Panc1 (cell line): Measurements from ENCODE around the gene DNER. TPM values are rescaled to one million over a fixed set of nuclear protein-coding genes. Genes with fewer than 3 reads are reported as not detected.

Source experiments
- ATAC-seq: fragments of 200-7000 bp; cut with Tn5 transposase; 2 replicates; pipeline ENCODE4 v1.9.1; 2020; ENCODE audit warnings: mild to moderate bottlenecking, moderate library complexity
- BruUV-seq: library from RNA; stranded (reverse); fragments of 400-500 nt; replicated peaks from 2 replicates; lab custom pipeline; 2021; lab: Mats Ljungman, UMichigan
- CTCF ChIA-PET: fragments of 300-600 bp; sonication (Branson Sonifier 250); formaldehyde crosslinking; loops from one replicate; lab custom pipeline; 2022; ENCODE audit warnings: antibody characterized with exemption; lab: Charles Lee
- POLR2A ChIA-PET: fragments of 300-600 bp; sonication (Branson Sonifier 250); formaldehyde crosslinking; loops from one replicate; lab custom pipeline; 2022; ENCODE audit warnings: antibody characterized with exemption; lab: Charles Lee
- DNase-seq: peaks from one replicate; pipeline ENCODE4 v3.0.0-alpha.2; 2010; ENCODE audit warnings: low read depth, low spot score
- H3K27ac ChIP-seq: 2 replicates; pipeline ENCODE4 v1.5.1; 2011; ENCODE audit warnings: mild to moderate bottlenecking, low read length, inconsistent platforms
- H3K27me3 ChIP-seq: fragments of 200-500 bp; sonication (Bioruptor generic); 2 replicates; pipeline ENCODE4 v1.6.0; 2014; ENCODE audit warnings: low read length, inconsistent platforms; ENCODE audit not compliant: control insufficient read depth, insufficient read depth
- H3K36me3 ChIP-seq: fragments of 200-500 bp; sonication (Bioruptor generic); 2 replicates; pipeline ENCODE4 v1.5.1; 2014; ENCODE audit warnings: inconsistent platforms, mild to moderate bottlenecking, low read length, moderate library complexity; ENCODE audit not compliant: control insufficient read depth, insufficient read depth
- H3K4me1 ChIP-seq: 2 replicates; pipeline ENCODE4 v1.5.1; 2011; ENCODE audit warnings: inconsistent platforms, mild to moderate bottlenecking, low read length, moderate library complexity; ENCODE audit not compliant: control insufficient read depth, insufficient read depth
- H3K4me3 ChIP-seq, 2 experiments: 2 replicates each; pipeline ENCODE4 v1.5.1; 2011 to 2012; ENCODE audit warnings: low read depth in 2 of 2, low read length in 2 of 2, mild to moderate bottlenecking in 2 of 2, inconsistent platforms in 1 of 2, moderate library complexity in 1 of 2
- H3K9me3 ChIP-seq: fragments of 200-500 bp; sonication (Bioruptor generic); 2 replicates; pipeline ENCODE4 v1.5.1; 2014; ENCODE audit warnings: low read depth, mild to moderate bottlenecking, inconsistent platforms, low read length, moderate library complexity; ENCODE audit not compliant: control insufficient read depth, insufficient read depth
- CTCF ChIP-seq: fragments of 450-650 bp; IDR thresholded peaks from 2 replicates; pipeline ENCODE4 v1.5.1; 2017; ENCODE audit warnings: mild to moderate bottlenecking
- POLR2AphosphoS5 ChIP-seq: IDR thresholded peaks from 2 replicates; pipeline ENCODE4 v1.6.1; 2012; ENCODE audit warnings: mild to moderate bottlenecking, low read depth, low read length, moderate library complexity
- REST ChIP-seq, 2 experiments: IDR thresholded peaks; 2 replicates each; pipeline ENCODE4 v1.6.1; 2011 to 2012; ENCODE audit warnings: low read depth in 2 of 2, control low read depth in 1 of 2, low read length in 1 of 2, mild to moderate bottlenecking in 1 of 2, moderate library complexity in 1 of 2; ENCODE audit not compliant: insufficient read depth in 1 of 2
- SIN3A ChIP-seq: IDR thresholded peaks from 2 replicates; pipeline ENCODE4 v1.6.1; 2012; ENCODE audit warnings: low read depth, mild to moderate bottlenecking, low read length, moderate library complexity, borderline replicate concordance; ENCODE audit not compliant: insufficient read depth
- TCF7L2 ChIP-seq: IDR thresholded peaks from 2 replicates; pipeline ENCODE4 v1.6.1; 2011; ENCODE audit warnings: mild to moderate bottlenecking, low read depth, low read length, inconsistent platforms
- in situ Hi-C: cut with HindIII; loops from 2 replicates; pipeline ENCODE4 v1.10.0; 2016; ENCODE audit warnings: low sequenced_read_pairs, low pct_unique_long_range_greater_than_20kb
- intact Hi-C: fragments of 100-400 bp; cut with micrococcal nuclease; formaldehyde crosslinking; loops from one replicate; pipeline ENCODE4 v1.10.0; 2022; ENCODE audit not compliant: unreplicated experiment
- total RNA-seq: library from RNA; stranded (reverse); gene quantifications from one replicate; pipeline ENCODE4 v1.2.1, GENCODE V29; 2021; ENCODE audit not compliant: unreplicated experiment

The DNER gene
- total RNA-seq, 1 experiment from 2014 or later: 0.31 TPM

GRCh38 chr2:229673676-229674075 lies 40.7 kb downstream of the DNER start:
- CTCF ChIA-PET: no interaction called here
- intact Hi-C loops (no loop called here), in situ Hi-C loops (no loop called here)
- H3K4me3 ChIP-seq: no peak overlapping the region
- POLR2A ChIA-PET: no interaction called here
- peaks cover 29% of the 10 kb centered on the region for H3K27me3 ChIP-seq
- no peaks in the 10 kb centered on the region for H3K4me1 ChIP-seq
- no peak overlapping the region for H3K27ac ChIP-seq
- BruUV-seq: no TSS peak
- DNase-seq (no peak), ATAC-seq (0 out of 2 replicates have a peak, but pooled peaks have one; percentile 36)
- H3K36me3 ChIP-seq: no peaks in the 10 kb centered on the region
- TF ChIP-seq CTCF: no peak
- TF ChIP-seq SIN3A: no peak
- TF ChIP-seq REST (IDR thresholded peaks at IDR 0.05; ENCODE audit: insufficient read depth in 1 of 2, low read depth in 2 of 2, low read length in 1 of 2): no peak
- TF ChIP-seq TCF7L2: no peak
- no peak for TF ChIP-seq POLR2AphosphoS5
- H3K9me3 ChIP-seq: no peaks in the 10 kb centered on the region

GRCh38 chr2:229672021-229672420 lies 42.3 kb downstream of the DNER start:
- Histone ChIP-seq H3K27me3 (peaks cover 18% of the 10 kb centered on the region), H3K4me3 (no peak overlapping the region), H3K9me3 (no peaks in the 10 kb centered on the region), H3K4me1 (no peaks in the 10 kb centered on the region), H3K27ac (no peak overlapping the region), H3K36me3 (no peaks in the 10 kb centered on the region)
- ATAC-seq: no peak
- CTCF ChIA-PET: no interaction called here
- no TSS peak for BruUV-seq
- POLR2A ChIA-PET: interaction anchor here (0.6 kb wide), 1 partner anchor 1792 kb away, joined by 3 read pairs; no protein-coding TSS in a partner anchor
- intact Hi-C loops (no loop called here), in situ Hi-C loops (no loop called here)
- TF ChIP-seq TCF7L2 (no peak), REST (IDR thresholded peaks at IDR 0.05; ENCODE audit: insufficient read depth in 1 of 2, low read depth in 2 of 2, low read length in 1 of 2) (no peak), SIN3A (no peak), POLR2AphosphoS5 (no peak), CTCF (no peak)
- DNase-seq: no peak
